ENCODE measurements around the gene ADAT3. TPM values are rescaled to one million over a fixed set of nuclear protein-coding genes. Genes with fewer than 3 reads are reported as not detected.
"Not testable (repeated sequence)": the region's sequence is repeated elsewhere in the genome, so short reads cannot be mapped to it uniquely, and the experiment has no call there.

Gene ADAT3
- total RNA-seq, 1 donor from 2014 or later = 18.4 TPM

DNA sequence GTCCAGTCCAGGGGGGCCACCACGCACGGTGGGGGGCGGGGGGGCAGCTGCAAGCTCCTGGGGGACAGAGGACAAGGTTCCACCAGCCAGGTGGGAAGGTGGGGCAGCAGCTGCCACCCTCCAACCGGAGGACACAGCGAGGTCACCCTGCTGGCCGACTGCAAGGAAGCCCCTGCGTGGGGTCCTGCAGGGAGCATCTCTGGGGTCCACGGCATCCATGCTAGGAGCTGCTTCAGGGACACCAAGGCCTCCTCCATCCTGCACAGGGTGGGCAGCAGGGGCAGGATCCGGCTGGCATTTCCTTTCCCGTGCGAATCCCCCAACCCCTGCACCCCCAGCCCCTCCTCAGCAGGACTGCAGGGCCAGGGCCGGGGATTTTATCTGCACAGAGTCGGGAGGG, 33.6 kb upstream of the ADAT3 start:
- Histone ChIP-seq H3K4me3 (no peak overlapping the region), H3K4me1 (peaks cover 17 to 29% of the 10 kb centered on the region in 2 donors), H3K27me3 (no peaks in the 10 kb centered on the region), H3K36me3 (peaks cover 6 to 8% of the 10 kb centered on the region in 2 donors), H3K9me3 (no peaks in the 10 kb centered on the region), H3K27ac (no peak overlapping the region)
- intact Hi-C loops (cut with DNase I) = no loop called here
- no peak for DNase-seq (ENCODE audit: low spot score in 2 of 2)
- no peak for TF ChIP-seq CTCF (IDR thresholded peaks at IDR 0.05)

- intact Hi-C loops (cut with DNase I) = no loop called here
- H3K27ac ChIP-seq = peak overlapping the region; percentile 56 to 93
- peak overlapping the region in 1 of 2 donors; percentile 90 for H3K4me3 ChIP-seq
- no peaks in the 10 kb centered on the region for H3K27me3 ChIP-seq
- no peak for DNase-seq (ENCODE audit: low spot score in 2 of 2)
- H3K9me3 ChIP-seq = no peaks in the 10 kb centered on the region
- peaks cover 6 to 8% of the 10 kb centered on the region in 2 donors for H3K36me3 ChIP-seq
- peaks cover 17 to 31% of the 10 kb centered on the region in 2 donors for H3K4me1 ChIP-seq
- no peak for TF ChIP-seq CTCF (IDR thresholded peaks at IDR 0.05)
Observed at GRCh38 chr19:1872807-1873523, 32.2 kb upstream of the ADAT3 start.

DNA sequence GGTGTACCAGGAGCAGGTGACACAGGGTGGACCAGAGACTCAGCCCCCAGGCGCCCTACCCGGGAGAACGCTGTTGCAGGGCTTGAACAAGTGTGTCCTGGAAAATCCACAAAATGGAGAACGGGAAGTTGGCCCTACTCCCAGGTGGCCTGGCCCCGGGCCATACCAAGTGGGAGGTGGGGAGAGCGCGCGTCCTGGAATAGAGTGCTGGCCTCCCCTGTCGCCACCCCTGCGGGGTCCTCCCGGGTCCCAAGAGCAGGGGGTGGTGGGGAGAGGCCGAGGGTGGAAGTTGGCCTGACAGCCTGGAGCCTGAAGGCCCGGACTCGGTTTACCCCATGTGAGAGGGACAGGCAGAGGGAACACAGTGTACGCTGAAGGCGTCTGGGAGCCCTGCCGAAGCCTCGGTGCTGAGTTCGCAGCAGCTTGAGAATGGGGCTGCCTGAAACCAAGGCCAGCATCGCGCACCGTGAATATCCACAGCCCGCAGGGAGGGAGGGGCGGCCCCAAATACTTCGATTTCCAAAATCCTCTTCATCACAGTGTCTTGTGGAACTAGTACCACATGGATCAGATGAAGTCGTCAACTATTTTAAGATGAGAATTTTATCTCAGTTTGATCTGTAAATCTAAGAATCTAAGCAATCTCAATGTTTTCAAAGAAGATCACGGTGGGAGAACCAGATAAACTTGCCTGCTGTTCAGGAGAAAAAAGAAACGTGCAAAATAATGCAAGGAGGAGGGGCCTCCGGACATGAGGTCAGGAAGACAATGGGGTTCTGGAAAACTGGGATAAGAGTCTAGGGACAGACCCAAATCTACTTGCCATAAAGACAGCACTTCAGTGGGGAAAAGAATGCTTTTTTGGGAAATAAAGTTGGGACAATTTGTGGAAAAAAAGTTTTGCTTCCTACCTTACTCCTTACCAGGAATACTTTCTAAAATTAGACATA, 31.4 kb upstream of the ADAT3 start:
- peaks cover 6 to 8% of the 10 kb centered on the region in 2 donors for H3K36me3 ChIP-seq
- no peaks in the 10 kb centered on the region for H3K27me3 ChIP-seq
- peaks cover 17 to 31% of the 10 kb centered on the region in 2 donors for H3K4me1 ChIP-seq
- no peaks in the 10 kb centered on the region for H3K9me3 ChIP-seq
- peak overlapping the region; percentile 56 to 93 for H3K27ac ChIP-seq
- peak overlapping the region; percentile 17 to 90 for H3K4me3 ChIP-seq
- TF ChIP-seq CTCF (IDR thresholded peaks at IDR 0.05) = no peak
- no peak for DNase-seq (ENCODE audit: low spot score in 2 of 2)
- intact Hi-C loops (cut with DNase I) = no loop called here

- Histone ChIP-seq H3K27me3 (no peaks in the 10 kb centered on the region), H3K4me1 (peaks cover 17 to 31% of the 10 kb centered on the region in 2 donors)
Observed at GRCh38 chr19:1874554-1875185, 30.5 kb upstream of the ADAT3 start.

DNA sequence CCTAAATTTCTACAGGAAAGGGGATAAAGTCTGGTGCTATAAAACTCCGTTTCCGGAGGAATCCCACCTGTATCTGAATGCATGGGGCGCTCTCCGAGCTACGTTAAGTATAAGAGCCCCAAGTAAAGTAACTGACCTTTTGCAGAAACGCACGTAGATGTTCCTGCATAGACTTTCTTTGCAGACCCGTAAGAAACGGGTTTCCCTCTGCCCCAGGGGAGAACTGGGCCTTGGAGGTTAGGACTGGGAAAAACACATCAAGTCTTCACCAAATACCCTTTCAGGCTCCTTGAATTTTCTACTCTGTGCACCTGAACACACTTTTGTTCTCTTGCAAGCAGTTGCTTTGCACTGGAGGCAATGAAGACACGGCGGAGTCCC, 29.9 kb upstream of the ADAT3 start:
- not testable (repeated sequence) for H3K9me3 ChIP-seq; DNase-seq (ENCODE audit: low spot score in 2 of 2); H3K36me3 ChIP-seq; H3K27me3 ChIP-seq
- H3K4me3 ChIP-seq = peak overlapping the region; percentile 90 to 98
- peak overlapping the region; percentile 93 to 98 for H3K27ac ChIP-seq
- intact Hi-C loops (cut with DNase I) = loop anchor here (1.0 kb wide), 1 partner anchor 11 kb away; no protein-coding TSS in a partner anchor
- peaks cover 17 to 31% of the 10 kb centered on the region in 2 donors for H3K4me1 ChIP-seq

More at GRCh38 chr19:1874554-1875185, 30.5 kb upstream of the ADAT3 start:
- Histone ChIP-seq H3K9me3 (no peaks in the 10 kb centered on the region), H3K27ac (peak overlapping the region; percentile 93 to 98), H3K36me3 (peaks cover 6 to 8% of the 10 kb centered on the region in 2 donors), H3K4me3 (peak overlapping the region; percentile 90 to 98)
- no peak for TF ChIP-seq CTCF (IDR thresholded peaks at IDR 0.05)
- no peak for DNase-seq (ENCODE audit: low spot score in 2 of 2)
- intact Hi-C loops (cut with DNase I) = loop anchor here (1.0 kb wide), 1 partner anchor 10 kb away; no protein-coding TSS in a partner anchor

All from ascending aorta (tissue), 2 donors.